Stimulated activated CD8-positive, alpha-beta memory T cell treated with anti-CD3 and anti-CD28 coated beads, Interleukin-12 subunit alpha, Interleukin-12 subunit beta, amount 100 ng/mL, for 24 hours (primary cell): ENCODE results near the gene DEPP1.

Source experiments
- DNase-seq: peaks from one replicate; pipeline ENCODE4 v3.0.0-alpha.2; 2020; ENCODE audit errors: extremely low read depth

Gene DEPP1

DNA sequence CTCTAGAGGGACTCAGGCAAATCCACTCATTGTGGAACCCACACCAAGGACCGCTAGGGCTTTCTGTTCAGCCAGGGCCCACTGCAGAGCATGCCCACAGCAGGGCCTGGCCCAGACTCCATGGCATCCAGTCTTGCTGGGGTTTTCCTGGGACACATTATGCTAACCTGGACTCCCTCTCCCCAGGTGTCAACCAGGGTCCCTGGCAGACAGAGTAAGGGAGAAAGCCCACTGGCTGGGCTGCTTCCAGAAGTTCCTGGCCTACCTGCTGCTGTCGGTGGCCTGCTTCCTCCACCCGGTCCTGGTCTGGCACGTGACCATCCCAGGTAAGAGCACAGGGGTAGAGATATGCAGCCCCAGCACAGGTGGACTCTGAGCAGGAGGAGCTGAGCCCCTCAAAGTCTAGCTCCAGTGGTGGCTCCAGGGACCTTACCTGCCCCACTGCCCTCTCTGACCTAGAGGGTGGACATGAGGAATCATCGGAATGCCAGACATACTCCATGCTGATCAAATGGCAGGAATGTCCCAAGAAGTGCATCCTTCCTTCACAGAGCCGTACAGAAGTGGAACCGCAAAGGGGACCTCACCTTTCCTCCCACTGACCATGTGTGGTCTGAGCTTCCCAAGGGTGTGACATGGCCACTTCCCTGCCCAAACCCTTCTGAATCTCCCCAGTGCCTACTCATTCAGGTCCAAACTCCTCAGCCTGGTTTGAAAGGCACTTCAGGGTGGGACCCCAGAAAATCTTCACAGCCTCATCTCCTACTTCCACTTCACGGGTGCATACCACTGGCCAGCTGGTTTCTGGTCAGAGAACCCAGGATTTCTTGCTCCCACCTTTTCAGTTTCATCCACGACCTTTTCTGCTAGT lies 44.9 kb downstream of the DEPP1 start:
- no peak for DNase-seq

DNA sequence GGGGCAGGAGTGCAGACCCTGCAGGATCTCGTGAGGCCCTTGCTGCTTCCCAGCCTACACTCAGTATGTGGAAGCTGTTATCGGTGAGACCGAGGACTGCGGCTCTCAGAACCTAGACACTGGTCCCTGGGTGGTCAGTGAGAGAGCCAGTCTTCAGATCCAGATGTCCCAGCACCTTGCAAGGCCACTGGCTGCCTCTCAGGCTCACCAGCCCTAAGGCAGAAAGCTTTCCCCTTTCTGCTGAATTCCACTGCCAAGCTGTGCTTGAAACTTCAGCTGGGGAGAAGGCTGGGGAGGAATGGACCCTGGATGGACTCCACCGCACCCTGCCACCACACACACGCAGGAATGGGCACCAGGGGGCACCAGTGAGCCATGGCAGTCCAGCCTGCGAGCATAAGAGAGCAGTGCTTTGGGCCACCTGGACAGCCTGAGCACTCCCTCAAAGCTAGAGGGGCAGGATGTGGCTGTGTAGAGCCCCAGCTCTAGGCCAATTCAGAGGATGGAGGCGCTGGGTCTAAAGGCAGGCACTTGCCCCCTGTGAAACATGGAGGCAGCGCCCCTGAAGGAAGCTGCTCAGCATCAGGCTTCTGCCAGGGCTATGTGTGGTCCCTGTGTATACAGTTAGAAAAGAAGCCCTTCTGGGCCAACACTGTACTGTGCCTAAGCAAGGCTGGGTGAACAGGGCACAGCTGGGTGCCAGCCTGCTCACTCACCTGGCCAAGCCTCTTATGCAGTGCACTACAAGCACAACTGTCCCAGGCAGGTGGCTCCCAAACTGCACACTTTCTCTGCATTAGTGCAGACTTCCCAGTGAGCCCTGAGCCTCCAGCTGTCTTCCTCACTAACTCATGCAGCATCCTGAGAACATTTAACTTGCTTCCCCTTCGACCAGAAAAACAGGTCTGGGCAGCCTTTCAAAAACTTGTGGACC lies 45.8 kb downstream of the DEPP1 start:
- peak; percentile 45 for DNase-seq

DNA sequence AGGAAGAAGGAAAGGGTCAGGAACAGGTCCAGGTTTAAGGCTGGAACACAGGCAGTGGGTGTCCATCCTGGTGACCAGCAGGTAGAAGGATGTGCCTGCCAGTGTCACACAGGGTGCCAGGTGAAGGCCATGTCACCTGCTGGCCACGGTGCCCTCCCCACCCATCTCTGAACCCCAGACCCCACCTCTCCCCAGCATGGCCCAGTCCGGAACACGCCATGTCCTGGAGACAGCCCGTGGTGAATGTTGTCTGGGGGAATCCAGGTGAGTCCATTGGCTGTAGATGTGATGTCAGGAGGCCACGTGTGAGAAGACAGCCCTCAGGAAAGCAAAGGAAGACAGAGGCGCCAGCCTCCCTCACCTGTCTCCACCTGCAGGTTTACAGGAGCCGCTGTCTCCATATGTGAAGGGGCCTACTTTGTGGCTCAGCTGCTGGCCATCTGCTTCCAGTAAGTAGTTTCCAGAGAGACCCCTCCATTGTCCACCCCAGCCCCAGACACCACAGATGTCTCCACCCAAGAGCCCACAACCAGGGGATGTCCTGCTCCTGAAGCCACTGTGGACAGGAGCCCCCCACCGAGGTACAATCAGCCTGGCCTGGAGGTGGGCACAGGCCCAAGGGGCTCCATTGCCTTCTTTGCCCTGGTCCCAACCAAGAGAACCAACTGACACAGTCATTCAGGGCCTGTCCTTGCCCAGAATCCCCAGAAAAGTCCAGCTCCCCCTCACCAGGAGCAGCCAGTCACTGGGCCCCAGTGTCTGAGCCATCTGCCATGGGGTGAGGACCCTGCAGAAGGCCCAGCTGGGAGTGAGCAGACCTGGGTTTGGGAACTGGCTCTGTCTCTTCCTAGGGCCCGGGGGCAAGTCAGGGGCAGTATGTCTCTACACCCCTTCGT lies 46.7 kb downstream of the DEPP1 start:
- no peak for DNase-seq

DNA sequence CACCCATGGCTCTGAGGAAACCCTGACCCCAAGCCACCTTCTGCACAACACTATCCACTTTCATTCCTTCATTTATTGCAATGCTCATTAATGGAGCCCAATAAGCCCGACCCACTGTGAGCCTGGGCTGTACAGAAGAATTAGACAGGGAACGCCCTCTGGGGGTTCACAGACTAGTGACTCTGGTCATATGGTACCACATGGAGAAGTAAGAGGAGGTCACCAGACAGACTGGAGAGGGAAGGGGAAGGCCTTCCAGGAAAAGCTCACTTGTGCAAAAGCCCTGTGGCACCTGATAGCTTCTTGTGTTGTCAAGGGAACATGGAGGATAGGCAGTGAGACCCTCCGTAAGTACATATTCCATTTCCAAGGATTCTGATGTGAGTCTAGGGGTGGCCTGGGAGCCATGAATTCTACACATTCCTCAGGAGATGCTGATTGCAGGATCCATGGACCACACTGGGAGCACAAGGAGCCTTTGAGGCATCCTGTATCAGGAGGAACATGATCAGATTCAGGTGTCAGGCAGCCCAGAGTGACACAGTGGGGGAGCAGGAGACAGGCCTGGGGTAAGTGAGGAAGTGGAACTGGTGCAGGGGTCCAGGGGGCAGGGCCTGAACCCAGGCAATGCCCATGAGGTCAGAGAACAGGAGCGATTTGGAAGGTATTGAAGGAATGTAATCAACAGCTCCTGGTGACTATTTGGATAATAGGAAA lies 47.5 kb downstream of the DEPP1 start:
- no peak for DNase-seq

DNA sequence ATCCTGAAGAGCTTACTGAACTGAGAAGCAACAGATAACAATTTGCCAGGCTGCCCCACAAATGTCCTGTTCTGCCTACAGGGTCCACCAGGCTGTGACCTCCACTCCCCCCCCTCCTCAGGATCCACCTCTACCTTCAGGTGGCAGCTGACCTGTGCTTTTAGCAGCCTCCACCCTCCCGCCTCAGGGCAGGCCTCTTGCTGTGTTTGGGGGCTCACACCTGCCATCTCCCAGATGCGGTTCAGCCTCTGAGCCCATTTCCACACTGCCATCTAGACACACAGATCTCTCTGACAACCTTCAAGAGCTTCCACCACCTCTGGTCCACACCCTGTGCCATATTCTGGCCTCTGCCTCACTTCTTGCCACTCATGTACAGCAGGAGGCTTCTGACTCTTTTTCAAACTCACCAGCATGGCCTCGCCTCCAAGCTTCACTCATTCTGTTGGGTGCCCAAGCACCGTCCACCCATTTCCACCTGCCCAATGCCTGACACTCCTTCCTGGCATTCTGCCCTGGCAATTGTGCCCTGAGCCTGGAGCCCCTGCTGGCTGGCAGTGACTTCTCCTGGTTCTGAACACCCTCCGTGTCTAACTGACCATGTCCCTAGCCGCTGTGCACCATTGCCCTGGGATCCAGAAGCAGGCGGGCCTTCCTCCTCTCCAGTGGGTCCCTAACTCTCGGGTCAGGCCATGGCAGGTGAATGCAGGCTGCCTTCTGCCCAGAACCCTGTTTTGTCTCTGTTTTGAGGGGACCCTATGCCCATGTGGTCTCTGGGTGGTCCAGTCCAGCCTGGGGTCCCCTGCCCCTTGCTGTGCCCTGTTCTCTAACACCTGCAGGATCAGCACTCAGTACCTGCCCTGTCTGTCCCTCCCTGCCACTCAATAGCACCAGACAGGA lies 49.0 kb downstream of the DEPP1 start:
- DNase-seq = no peak

DNA sequence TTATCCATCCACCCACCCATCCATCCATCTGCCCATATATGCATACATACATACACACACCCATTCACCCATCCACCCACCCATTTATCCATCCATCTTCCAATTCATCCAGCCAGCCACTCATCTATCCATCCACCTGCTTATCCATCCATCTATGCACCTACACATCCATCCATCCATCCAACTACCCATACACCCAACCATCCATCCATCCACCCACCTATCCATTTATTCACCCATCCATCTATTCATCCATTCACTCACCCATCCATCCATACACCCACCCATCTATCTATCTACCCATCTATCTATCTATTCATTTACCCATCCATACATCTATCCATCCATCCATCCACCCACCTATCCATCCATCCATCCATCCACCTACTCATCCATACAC lies 50.1 kb downstream of the DEPP1 start:
- DNase-seq = no peak

DNA sequence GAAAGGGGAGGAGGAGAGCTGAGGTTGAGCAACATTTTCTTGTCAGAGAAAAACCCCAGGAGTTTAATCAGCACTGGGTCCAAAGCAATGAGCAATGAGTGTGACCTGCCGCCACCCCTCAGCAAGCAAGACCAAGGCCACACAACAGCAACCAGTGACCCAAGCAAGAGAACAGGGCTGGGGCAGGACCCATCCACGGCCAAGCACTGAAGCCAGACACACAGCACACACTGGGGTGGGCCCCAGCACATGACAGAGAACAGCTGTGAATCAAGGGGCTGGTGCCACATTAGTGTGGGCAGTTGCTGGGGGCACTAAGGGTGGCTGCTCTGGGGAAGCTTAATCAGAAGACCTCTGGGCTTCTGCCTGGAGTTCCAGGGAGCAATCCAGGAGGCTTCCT lies 51.3 kb downstream of the DEPP1 start:
- DNase-seq = no peak

DNA sequence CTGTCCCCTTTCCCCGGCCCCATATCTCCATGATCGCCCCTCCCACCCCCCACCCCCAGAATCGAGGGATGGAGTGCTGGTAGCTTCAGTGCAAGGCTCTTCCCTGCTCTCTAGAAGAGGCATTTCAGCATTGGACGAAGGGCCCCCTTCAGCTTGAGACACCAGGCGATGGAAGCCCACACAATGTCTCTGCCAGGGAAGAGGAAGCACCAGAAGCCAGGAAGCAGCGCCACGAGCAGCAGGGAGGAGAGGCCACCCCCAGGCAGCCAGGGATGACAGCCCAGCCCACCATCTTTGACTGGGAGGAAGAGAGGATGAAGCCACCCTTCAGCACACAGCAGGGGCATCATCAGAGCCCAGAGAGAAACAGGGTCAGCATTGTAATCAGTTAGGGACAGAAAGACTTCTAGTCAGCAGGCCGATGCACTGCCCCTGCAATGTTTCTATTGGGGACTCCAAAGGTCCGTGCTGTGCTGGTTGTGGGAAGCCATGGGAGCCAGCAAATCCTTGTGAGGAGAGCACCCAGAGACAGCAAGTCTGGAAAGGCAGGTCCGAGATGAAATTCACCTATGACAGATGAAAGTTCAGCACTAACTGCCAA lies 51.8 kb downstream of the DEPP1 start:
- DNase-seq = no peak
